ENCODE measurements around the gene CACHD1. TPM values are rescaled to one million over a fixed set of nuclear protein-coding genes. Genes with fewer than 3 reads are reported as not detected.

The CACHD1 gene
- total RNA-seq, 4 donors from 2014 or later, result 2.2 to 3.6 (median 2.9) TPM

DNA sequence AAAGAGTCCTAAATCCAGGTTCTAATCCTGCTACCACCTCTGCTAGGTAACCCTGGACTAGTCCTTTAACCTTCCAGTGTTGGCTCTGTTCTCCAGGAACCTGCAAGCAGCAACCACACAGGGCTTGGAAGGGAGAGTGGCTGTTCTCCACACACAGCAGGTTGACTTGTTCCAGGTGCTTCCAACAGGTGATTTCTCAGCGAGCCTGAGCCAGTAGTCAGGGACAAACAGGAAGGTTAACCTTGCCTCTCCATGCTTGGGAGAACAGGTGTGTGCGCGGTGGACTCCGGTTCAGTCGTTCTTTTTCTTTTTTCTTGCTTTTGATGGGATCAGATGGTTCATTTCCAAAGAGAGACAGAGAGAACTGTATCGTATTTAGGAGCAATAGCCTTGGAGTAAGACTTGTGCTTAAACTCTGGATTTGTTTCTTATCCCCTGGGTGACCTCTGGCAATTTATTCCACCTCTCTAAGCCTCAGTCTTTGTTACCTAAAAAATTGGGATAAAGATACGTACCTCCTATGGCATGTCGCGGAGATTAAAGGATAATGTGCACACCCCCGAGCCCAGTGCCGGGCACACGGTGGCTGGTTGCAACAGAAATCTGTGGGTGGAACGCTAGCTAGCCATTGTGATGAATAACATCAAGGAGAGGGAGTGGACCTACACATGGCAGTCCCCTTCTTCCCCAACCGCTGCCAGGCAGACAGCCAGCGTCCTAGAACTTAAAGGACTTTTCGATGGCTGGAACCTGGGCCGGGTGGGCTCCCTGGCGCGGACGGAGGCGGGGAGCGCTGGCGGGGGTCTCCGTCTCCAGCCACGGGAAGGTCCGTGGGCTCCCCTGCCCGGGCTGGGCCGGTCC lies 583 bp upstream of the CACHD1 start:
- ATAC-seq, result no peak
- TF ChIP-seq, protein P1, sequence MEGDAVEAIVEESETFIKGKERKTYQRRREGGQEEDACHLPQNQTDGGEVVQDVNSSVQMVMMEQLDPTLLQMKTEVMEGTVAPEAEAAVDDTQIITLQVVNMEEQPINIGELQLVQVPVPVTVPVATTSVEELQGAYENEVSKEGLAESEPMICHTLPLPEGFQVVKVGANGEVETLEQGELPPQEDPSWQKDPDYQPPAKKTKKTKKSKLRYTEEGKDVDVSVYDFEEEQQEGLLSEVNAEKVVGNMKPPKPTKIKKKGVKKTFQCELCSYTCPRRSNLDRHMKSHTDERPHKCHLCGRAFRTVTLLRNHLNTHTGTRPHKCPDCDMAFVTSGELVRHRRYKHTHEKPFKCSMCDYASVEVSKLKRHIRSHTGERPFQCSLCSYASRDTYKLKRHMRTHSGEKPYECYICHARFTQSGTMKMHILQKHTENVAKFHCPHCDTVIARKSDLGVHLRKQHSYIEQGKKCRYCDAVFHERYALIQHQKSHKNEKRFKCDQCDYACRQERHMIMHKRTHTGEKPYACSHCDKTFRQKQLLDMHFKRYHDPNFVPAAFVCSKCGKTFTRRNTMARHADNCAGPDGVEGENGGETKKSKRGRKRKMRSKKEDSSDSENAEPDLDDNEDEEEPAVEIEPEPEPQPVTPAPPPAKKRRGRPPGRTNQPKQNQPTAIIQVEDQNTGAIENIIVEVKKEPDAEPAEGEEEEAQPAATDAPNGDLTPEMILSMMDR (IDR thresholded peaks at IDR 0.05 in 4 of 5, conservative IDR thresholded peaks at IDR 0.05 in 1 of 5), result no peak
- no peak for TF ChIP-seq POLR2A (IDR thresholded peaks at IDR 0.05)
- Histone ChIP-seq H3K27ac (peak overlapping the region; percentile 65 to 78 (median 77)), H3K36me3 (no peaks in the 10 kb centered on the region), H3K4me3 (peak overlapping the region; percentile 65 to 85 (median 76)), H3K4me1 (peaks cover 0 to 11% of the 10 kb centered on the region in 2 donors), H3K9me3 (no peaks in the 10 kb centered on the region), H3K27me3 (no peaks in the 10 kb centered on the region)
- no peak for DNase-seq
- intact Hi-C loops (cut with DNase I; ENCODE audit: low total_unique reads) (no loop called here), in situ Hi-C loops (cut with MboI; ENCODE audit: low sequenced_read_pairs in 4 of 4) (loop anchor here in 3 of 4 donors (10.0 to 25.0 kb wide), 2 partner anchors 193 to 205 kb away; no protein-coding TSS in a partner anchor)

DNA sequence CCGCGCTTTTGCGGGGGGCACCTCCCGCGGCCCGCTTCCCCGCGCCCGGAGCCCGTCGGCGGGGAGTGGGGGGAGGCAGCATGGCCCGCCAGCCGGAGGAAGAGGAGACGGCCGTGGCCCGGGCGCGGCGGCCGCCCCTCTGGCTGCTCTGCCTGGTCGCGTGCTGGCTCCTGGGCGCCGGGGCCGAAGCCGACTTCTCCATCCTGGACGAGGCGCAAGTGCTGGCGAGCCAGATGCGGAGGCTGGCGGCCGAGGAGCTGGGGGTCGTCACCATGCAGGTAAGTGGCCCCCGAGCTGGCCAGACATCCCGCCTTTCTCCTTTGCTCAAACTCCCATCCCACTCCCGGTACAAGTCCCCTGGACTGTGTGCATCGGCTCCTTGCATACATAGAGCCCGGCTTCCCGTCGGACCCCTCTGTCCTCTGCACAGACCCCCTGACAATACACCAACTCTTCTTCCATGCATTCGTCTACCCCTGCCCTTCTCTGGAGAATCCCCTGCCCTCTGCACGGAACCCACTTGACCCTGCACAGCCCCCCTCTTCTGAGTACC lies 812 bp downstream of the CACHD1 start:
- H3K27me3 ChIP-seq, result no peaks in the 10 kb centered on the region
- DNase-seq, result peak; percentile 6 to 22
- ATAC-seq, result peak; percentile 40 to 49
- in situ Hi-C loops (cut with MboI; ENCODE audit: low sequenced_read_pairs in 4 of 4) (loop anchor here in 2 of 4 donors (25.0 kb wide), 1 partner anchor 192 kb away; no protein-coding TSS in a partner anchor), intact Hi-C loops (cut with DNase I; ENCODE audit: low total_unique reads) (loop anchor here (5.0 kb wide), 1 partner anchor 207 kb away; no protein-coding TSS in a partner anchor)
- H3K4me3 ChIP-seq, result peak overlapping the region; percentile 65 to 85 (median 76)
- no peak for TF ChIP-seq POLR2A (IDR thresholded peaks at IDR 0.05)
- H3K27ac ChIP-seq, result peak overlapping the region; percentile 65 to 78 (median 77)
- no peaks in the 10 kb centered on the region for H3K36me3 ChIP-seq
- H3K9me3 ChIP-seq, result no peaks in the 10 kb centered on the region
- H3K4me1 ChIP-seq, result peaks cover 14 to 20% of the 10 kb centered on the region in 2 donors

DNA sequence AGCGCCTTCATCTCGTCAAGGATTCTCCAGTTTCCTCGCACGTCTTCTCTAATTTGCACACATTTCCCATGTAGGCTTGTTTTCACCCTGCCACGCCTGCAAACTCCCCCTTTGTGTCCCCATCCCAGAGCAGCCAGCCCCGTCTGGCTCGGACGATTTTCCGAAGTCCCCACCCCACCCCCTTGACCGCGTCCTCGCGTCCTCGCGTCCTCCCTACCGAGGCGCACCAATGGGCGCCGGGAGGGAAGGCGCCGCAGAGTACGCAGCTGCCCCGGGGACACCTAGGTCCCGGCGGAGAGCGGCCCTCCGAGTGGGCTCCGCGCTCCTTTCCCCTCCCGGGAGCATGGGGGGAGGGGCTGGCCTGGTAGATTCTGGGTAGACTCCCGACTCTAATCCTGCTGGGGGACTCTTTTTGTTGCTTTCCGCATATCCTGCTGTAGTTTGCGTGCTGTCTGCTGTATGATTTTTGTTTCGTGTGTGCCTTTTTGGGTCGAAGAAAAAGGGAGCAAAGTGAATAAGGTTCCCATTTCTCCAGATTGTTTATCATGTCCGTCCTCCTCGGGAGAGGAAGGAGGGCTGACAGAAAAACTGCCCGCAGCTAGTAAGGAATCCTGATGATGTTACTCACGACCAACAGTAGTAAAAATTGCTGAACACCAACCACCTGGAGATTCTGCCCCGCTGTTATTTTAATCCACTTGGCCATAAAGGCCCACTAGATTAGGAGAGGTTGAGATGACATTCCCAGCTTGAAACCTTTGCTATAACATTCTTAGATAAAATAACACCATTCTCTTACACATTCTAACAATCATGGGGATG lies 1.5 kb downstream of the CACHD1 start:
- intact Hi-C loops (cut with DNase I; ENCODE audit: low total_unique reads) (loop anchor here (5.0 kb wide), 1 partner anchor 206 kb away; no protein-coding TSS in a partner anchor), in situ Hi-C loops (cut with MboI; ENCODE audit: low sequenced_read_pairs in 4 of 4) (loop anchor here in 2 of 4 donors (25.0 kb wide), 1 partner anchor 191 kb away; no protein-coding TSS in a partner anchor)
- Histone ChIP-seq H3K36me3 (no peaks in the 10 kb centered on the region), H3K27ac (peak overlapping the region; percentile 2 to 78 (median 59)), H3K4me3 (peak overlapping the region; percentile 65 to 85 (median 76)), H3K27me3 (no peaks in the 10 kb centered on the region), H3K9me3 (no peaks in the 10 kb centered on the region), H3K4me1 (peaks cover 20 to 21% of the 10 kb centered on the region in 2 donors)
- ATAC-seq, result no peak
- TF ChIP-seq POLR2A (IDR thresholded peaks at IDR 0.05), result no peak
- TF ChIP-seq, protein P1 (IDR thresholded peaks at IDR 0.05 in 4 of 5, conservative IDR thresholded peaks at IDR 0.05 in 1 of 5), result no peak
- DNase-seq, result no peak

DNA sequence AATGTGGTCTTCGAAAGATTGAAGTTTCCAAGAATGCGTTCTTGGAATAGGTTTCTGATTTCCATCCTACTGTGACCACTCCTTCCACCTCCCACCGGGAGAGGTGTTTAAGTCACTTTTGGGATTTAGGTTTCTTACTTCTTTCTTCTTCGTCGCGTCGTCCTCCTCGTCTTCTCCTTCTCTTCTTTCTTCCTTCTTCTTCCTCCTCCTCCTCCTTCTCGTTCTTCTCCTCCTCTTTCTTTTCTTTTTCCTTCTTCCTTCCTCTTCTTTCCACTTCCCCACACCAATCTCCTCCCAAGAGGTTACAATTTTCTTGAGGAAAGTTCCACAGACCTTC lies 2.1 kb downstream of the CACHD1 start:
- H3K9me3 ChIP-seq, result no peaks in the 10 kb centered on the region
- H3K36me3 ChIP-seq, result no peaks in the 10 kb centered on the region
- ATAC-seq (no peak), DNase-seq (no peak)
- TF ChIP-seq, protein P1 (IDR thresholded peaks at IDR 0.05 in 4 of 5, conservative IDR thresholded peaks at IDR 0.05 in 1 of 5), result no peak
- no peak for TF ChIP-seq POLR2A (IDR thresholded peaks at IDR 0.05)
- peaks cover 24 to 26% of the 10 kb centered on the region in 2 donors for H3K4me1 ChIP-seq
- intact Hi-C loops (cut with DNase I; ENCODE audit: low total_unique reads), result loop anchor here (5.0 kb wide), 1 partner anchor 205 kb away; no protein-coding TSS in a partner anchor
- H3K27ac ChIP-seq, result peak overlapping the region in 1 of 4 donors; percentile 65
- in situ Hi-C loops (cut with MboI; ENCODE audit: low sequenced_read_pairs in 4 of 4), result loop anchor here in 2 of 4 donors (25.0 kb wide), 1 partner anchor 190 kb away; no protein-coding TSS in a partner anchor
- peak overlapping the region in 3 of 4 donors; percentile 65 to 85 (median 75) for H3K4me3 ChIP-seq
- H3K27me3 ChIP-seq, result no peaks in the 10 kb centered on the region

Data from gastrocnemius medialis (tissue), 4 donors.